NCI-H146 treated with DMSO at 0.1 percent for 48 hours (cell line): ENCODE measurements around the gene RBM43.
"Not testable (repeated sequence)": the region's sequence is repeated elsewhere in the genome, so short reads cannot be mapped to it uniquely, and the experiment has no call there.

Experiments
- DNase-seq: peaks from one replicate; lab custom pipeline; 2025; ENCODE audit not compliant: unreplicated experiment; lab: John Stamatoyannopoulos, UW

Gene RBM43

GRCh38 chr2:151269798-151270568 is 8.3 kb upstream of the RBM43 start:
- no peak for DNase-seq

GRCh38 chr2:151268085-151268484 is 6.4 kb upstream of the RBM43 start:
- no peak for DNase-seq

DNA sequence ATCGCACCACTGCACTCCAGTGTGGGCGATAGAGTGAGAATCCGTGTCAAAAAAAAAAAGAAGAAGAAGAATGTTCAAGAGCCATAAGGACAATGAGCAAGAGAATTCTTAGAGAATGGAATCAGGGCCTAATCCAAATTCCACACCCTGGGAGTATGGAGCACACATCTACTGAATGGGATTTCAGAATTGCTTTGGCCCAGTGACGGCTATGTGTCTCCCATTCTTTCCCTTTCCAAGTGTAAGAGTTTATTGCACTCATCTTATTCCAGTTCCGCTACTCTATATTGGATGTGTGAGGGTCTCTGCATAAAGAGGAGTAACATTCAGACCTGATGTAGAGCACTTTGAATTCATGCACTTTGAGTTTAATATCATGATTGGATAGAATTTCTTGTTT is 5.9 kb upstream of the RBM43 start:
- DNase-seq, result no peak

DNA sequence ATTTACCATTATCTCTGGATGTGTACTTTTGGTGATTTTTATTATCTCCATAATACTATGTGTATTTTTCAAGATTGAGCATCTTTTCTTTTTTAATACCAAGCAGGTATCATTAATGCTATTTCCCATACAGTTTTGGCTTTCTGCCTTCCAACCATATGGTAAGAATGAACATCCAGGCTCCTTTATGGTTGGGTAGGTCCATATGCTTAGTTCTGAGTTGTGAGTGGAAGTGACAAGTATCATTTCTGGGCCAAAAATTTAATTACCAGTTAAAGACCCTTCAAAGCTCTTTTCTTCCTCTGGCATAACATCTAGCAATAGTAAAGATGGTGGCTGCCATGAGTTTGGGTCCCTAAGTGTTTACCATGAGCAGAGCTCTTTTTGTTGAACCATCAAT is 4.3 kb upstream of the RBM43 start:
- DNase-seq, result no peak

- no peak for DNase-seq
These were observed 2.6 kb upstream of the RBM43 start for GRCh38 chr2:151264157-151264825.

DNA sequence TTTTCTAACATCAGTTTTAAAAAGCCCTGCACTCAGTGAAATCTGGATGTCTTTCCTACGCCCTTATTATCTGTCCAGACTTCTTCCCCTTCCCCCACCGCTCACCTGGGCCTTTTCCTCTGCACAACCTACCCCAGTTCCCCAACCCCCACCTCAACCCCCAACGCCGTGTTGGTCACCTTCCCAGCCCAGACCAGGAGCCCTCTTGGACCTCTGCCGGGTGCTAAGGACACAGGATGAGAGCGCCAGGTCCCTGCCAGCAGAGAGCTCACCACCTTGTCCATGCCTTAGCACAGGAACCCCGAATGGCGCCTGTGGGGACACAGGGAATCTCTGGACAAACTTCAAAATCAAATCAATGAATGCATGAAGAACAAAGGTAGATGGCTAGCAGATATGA is 966 bp upstream of the RBM43 start:
- no peak for DNase-seq

- DNase-seq, result no peak
These were observed 271 bp upstream of the RBM43 start for GRCh38 chr2:151261977-151262291.

GRCh38 chr2:151260573-151261230 is 961 bp downstream of the RBM43 start:
- DNase-seq, result no peak

DNA sequence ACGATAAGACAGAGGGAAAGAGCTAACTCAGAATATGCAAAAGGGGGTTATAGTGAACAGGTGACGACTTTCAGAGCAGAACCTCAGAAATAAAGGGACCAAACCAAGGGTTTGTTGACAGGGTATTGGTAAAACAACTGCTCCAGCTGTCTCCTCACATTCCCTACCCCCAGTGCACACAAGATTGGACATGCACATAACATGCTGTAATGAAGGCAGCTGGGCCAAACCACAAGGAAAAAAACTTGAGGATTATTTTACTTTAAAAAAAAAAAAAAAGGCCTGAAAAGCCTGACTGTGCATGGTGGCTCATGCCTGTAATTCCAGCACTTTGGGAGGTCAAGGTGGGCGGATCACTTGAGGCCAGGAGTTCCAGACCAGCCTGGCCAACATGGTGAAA is 3.5 kb downstream of the RBM43 start:
- DNase-seq, result no peak

GRCh38 chr2:151252646-151253045 is 9.0 kb downstream of the RBM43 start:
- DNase-seq, result no peak

GRCh38 chr2:151251012-151251411 is 10.7 kb downstream of the RBM43 start:
- DNase-seq, result no peak

DNA sequence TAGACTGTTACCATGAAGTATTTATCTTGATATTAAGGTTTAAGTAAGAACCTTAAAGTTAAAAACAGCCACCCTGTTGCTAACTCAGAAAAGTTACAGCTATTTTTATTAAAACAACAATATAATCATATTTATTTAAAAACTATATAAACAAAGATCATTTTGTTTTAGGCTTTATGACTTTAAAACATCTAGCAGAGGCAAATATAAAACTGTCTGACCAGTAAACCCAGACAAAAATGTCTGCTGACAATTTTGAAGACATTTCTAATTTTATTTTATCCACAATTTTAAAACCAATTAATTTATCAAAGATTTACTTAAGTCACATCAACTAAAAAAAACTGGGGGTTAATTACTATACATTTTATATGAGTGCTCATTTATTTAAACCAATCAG is 14.2 kb downstream of the RBM43 start:
- no peak for DNase-seq

GRCh38 chr2:151246152-151246551 is 15.5 kb downstream of the RBM43 start:
- DNase-seq, result no peak

DNA sequence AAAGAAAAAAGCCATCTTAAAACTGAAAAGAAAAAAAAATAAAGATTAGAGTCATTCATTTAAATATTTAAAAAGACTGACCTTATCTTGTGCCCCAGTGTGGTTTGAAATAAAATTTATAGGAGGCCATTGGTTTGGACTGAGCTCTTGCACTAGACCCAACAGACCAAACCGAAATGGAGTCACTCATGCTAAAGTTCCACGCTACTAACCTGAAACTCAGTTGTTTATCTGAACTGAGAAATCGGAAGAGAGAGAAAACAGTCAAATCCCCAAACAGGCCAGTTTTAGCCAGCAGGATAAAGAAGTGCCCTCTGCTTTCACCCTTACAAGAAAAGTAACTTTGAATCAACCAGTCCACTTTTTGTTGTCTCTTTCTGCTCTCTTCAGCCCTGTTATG is 18.2 kb downstream of the RBM43 start:
- no peak for DNase-seq

GRCh38 chr2:151241224-151241623 is 20.4 kb downstream of the RBM43 start:
- no peak for DNase-seq

DNA sequence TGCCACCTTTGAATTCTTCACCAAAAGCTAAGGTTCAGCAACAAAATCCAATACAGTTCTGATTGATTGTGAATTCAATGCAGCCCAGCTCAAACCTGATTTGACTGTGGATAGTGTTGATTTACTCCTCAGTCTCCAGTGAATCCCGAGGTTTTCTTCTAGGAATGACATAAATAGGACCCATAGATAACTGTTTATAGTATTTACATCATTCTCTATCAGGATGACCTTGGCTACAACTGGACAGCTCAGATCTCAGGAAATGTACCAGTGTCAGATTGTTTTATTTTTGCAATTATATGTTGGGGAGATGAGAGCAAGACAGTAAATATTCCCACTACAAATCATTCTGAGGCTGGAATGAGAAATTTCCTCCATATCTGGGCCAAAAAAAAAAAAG is 21.2 kb downstream of the RBM43 start:
- DNase-seq, result no peak

DNA sequence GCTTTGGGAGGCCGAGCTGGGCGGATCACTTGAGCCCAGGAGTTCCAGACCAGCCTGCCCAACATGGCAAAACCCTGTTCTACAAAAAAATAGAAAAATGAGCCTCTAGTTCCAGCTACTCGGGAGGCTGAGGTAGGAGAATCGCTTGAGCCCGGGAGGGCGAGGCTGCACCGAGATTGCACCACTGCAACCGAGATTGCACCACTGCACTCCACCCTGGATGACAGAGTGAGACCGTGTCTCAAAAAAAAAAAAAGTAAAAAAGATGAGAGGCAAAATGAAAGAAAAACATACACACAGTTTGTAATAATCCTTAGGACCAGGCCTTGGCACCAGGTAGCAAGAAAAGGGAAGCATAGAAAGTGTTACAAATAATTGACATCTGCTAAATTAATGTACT is 22.0 kb downstream of the RBM43 start:
- DNase-seq, result no peak

- DNase-seq, result peak; percentile 0
These were observed 22.9 kb downstream of the RBM43 start for GRCh38 chr2:151238527-151239487.

DNA sequence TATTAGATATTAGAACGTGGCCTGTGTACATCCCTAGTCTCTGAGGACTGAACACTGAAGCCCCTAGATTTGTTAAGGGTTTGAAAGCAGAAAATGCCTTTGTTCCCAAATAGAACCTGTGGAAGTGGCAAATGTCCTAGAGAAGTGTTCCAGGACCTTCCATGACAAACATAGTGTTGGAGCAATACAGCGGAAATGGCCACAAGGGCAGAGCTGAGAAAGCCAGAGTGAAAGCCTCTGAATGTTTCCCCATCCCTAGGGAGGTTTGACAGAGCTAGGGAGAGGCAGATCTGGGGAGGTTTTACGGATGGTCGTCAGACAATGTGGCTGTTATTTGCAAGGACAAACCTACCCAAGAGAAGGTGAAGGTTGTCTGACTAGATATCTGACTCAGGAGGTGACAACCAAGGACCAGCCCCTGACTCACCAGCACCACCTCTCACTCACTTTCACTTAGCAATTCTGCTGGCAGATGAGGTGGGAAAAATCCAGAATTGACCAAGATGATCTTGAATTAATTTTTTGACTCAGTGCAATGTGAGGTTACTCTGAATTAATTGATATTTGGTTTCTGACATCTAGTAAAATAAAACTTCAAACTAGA is 24.1 kb downstream of the RBM43 start:
- DNase-seq, result no peak

GRCh38 chr2:151233760-151234159 is 27.9 kb downstream of the RBM43 start:
- not testable (repeated sequence) for DNase-seq

DNA sequence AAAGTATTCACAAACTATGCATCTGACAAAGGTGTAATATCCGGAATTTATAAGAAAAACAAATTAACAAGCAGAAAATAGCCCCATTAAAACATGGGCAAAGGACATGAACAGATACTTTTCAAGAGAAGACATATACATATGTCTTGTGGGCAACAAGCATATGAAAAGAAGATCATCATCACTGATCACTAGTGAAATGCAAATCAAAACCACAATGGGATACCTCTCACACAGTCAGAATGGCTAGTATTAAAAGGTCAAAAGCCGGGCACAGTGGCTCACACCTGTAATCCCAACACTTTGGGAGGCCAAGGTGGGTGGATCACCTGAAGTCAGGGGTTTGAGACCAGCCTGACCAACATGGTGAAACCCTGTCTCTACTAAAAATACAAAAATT is 28.4 kb downstream of the RBM43 start:
- DNase-seq, result not testable (repeated sequence)
